HG03103 (cell line): ENCODE measurements around the gene TSPAN14.

Experiments
- ATAC-seq: cut with Tn5 transposase; IDR thresholded peaks from one replicate; pipeline ENCODE4 v1.9.1; 2021; ENCODE audit warnings: low read depth; ENCODE audit not compliant: unreplicated experiment

Gene TSPAN14

GRCh38 chr10:80486785-80487420 lies 32.8 kb downstream of the TSPAN14 start:
- no peak for ATAC-seq

- ATAC-seq, result no peak
Measured at GRCh38 chr10:80487421-80487785, 33.3 kb downstream of the TSPAN14 start.

GRCh38 chr10:80487791-80488538 lies 33.9 kb downstream of the TSPAN14 start:
- ATAC-seq, result no peak

- no peak for ATAC-seq
Measured at GRCh38 chr10:80488539-80489066, 34.5 kb downstream of the TSPAN14 start.

- ATAC-seq, result no peak
Measured at GRCh38 chr10:80489371-80490112, 35.4 kb downstream of the TSPAN14 start.

- ATAC-seq, result no peak
Measured at GRCh38 chr10:80491251-80492102, 37.4 kb downstream of the TSPAN14 start.

GRCh38 chr10:80492848-80493521 lies 38.9 kb downstream of the TSPAN14 start:
- peak; percentile 29 for ATAC-seq

GRCh38 chr10:80493522-80494051 lies 39.5 kb downstream of the TSPAN14 start:
- peak; percentile 47 for ATAC-seq

- ATAC-seq, result no peak
Measured at GRCh38 chr10:80496555-80497172, 42.6 kb downstream of the TSPAN14 start.

GRCh38 chr10:80497187-80498077 lies 43.3 kb downstream of the TSPAN14 start:
- no peak for ATAC-seq

- ATAC-seq, result no peak
Measured at GRCh38 chr10:80498078-80498832, 44.1 kb downstream of the TSPAN14 start.

GRCh38 chr10:80498833-80499741 lies 45.0 kb downstream of the TSPAN14 start:
- ATAC-seq, result no peak

GRCh38 chr10:80500572-80501380 lies 46.7 kb downstream of the TSPAN14 start:
- ATAC-seq, result peak; percentile 60

- no peak for ATAC-seq
Measured at GRCh38 chr10:80501381-80501912, 47.3 kb downstream of the TSPAN14 start.

- ATAC-seq, result no peak
Measured at GRCh38 chr10:80501913-80502521, 47.9 kb downstream of the TSPAN14 start.
